ENCODE results near the gene DNAH8. TPM values are rescaled to one million over a fixed set of nuclear protein-coding genes. Genes with fewer than 3 reads are reported as not detected.

Gene DNAH8
- total RNA-seq, 1 experiment from 2014 or later, result not detected

DNA sequence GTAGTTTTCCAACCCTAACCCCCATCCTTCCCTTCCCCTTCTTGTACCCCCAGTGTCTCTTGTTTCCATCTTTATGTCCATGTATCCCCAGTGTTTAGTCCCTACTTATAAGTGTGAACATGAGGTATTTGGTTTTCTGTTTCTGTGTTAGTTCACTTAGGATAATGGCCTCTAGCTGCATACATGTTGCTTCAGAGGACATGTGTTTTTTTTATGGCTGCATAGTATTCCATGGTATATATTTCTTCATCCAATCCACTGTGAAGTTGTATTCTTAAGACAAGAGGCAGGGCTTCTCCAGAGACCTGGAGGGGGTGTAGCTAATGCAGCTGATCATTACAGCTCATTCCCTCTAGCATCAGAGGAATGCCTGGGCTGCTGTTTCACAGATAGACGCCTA, 4.2 kb downstream of the DNAH8 start:
- TF ChIP-seq SRF (IDR thresholded peaks at IDR 0.05; ENCODE audit: low read depth), result no peak
- TF ChIP-seq RAD21 (IDR thresholded peaks at IDR 0.05; ENCODE audit: low read depth), result no peak
- TF ChIP-seq SIN3A (IDR thresholded peaks at IDR 0.05; ENCODE audit: low read depth), result no peak
- no peak for TF ChIP-seq MAX (IDR thresholded peaks at IDR 0.05)
- no peak for TF ChIP-seq SP1 (IDR thresholded peaks at IDR 0.05; ENCODE audit: low read depth)
- TF ChIP-seq EZH2phosphoT487 (IDR thresholded peaks at IDR 0.05; ENCODE audit: borderline replicate concordance), result no peak
- no peak for TF ChIP-seq CTCF (IDR thresholded peaks at IDR 0.05 in 2 of 3, conservative IDR thresholded peaks at IDR 0.05 in 1 of 3; ENCODE audit: borderline replicate concordance in 1 of 3, insufficient read depth in 1 of 3, low read depth in 2 of 3, low read length in 2 of 3)
- TF ChIP-seq ELF1 (IDR thresholded peaks at IDR 0.05; ENCODE audit: borderline replicate concordance, low read depth), result no peak
- TF ChIP-seq, protein P1, sequence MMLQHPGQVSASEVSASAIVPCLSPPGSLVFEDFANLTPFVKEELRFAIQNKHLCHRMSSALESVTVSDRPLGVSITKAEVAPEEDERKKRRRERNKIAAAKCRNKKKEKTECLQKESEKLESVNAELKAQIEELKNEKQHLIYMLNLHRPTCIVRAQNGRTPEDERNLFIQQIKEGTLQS (IDR thresholded peaks at IDR 0.05), result no peak
- TF ChIP-seq CEBPB (IDR thresholded peaks at IDR 0.05; ENCODE audit: low read depth), result no peak
- no peak for TF ChIP-seq ZNF274 (IDR thresholded peaks at IDR 0.05; ENCODE audit: low read depth, low read length)
- TF ChIP-seq YY1 (IDR thresholded peaks at IDR 0.05; ENCODE audit: extremely low read depth, insufficient replicate concordance, low read depth, low read length), result no peak
- TF ChIP-seq EGR1 (IDR thresholded peaks at IDR 0.05; ENCODE audit: low read depth), result no peak
- TF ChIP-seq ZFX (IDR thresholded peaks at IDR 0.05), result no peak
- TF ChIP-seq JUND (IDR thresholded peaks at IDR 0.05), result no peak
- no peak for TF ChIP-seq POLR2A (IDR thresholded peaks at IDR 0.05; ENCODE audit: borderline replicate concordance, extremely low read depth, insufficient read depth, insufficient read length)
- TF ChIP-seq ZBTB33 (IDR thresholded peaks at IDR 0.05; ENCODE audit: extremely low read depth, insufficient replicate concordance, low read length), result no peak
- ChIA-PET POLR2A (no interaction called here), CTCF (no interaction called here), RAD21 (ENCODE audit: low non-redundant PET in 1 of 2, low total read pairs in 2 of 2, uncharacterized antibody in 2 of 2, unreplicated experiment in 2 of 2) (no interaction called here)
- no peaks in the 10 kb centered on the region for H3K79me2 ChIP-seq (ENCODE audit: insufficient read depth, low read length)
- ATAC-seq, result no peak
- DNase-seq (ENCODE audit: low read depth, low spot score), result no peak
- no peak overlapping the region for H2AFZ ChIP-seq (ENCODE audit: low read depth, low read length, poor library complexity, severe bottlenecking)
- no TSS peak for BruUV-seq (replicated peaks)
- H4K20me1 ChIP-seq (ENCODE audit: insufficient read depth), result no peaks in the 10 kb centered on the region
- H3K4me1 ChIP-seq (ENCODE audit: control insufficient read depth in 1 of 2, insufficient read depth in 2 of 2, low read length in 2 of 2), result no peaks in the 10 kb centered on the region
- no peak overlapping the region for H3K4me2 ChIP-seq (ENCODE audit: low read length)
- intact Hi-C loops (cut with micrococcal nuclease), result no loop called here
- H3K9me3 ChIP-seq (ENCODE audit: control insufficient read depth in 1 of 2, insufficient read depth in 1 of 2, low read depth in 1 of 2, low read length in 2 of 2), result no peaks in the 10 kb centered on the region
- no peaks in the 10 kb centered on the region for H3K36me3 ChIP-seq (ENCODE audit: control insufficient read depth in 1 of 2, insufficient read depth in 2 of 2, low read length in 2 of 2)
- H3K9ac ChIP-seq (ENCODE audit: low read length), result no peak overlapping the region
- no peak overlapping the region for H3K4me3 ChIP-seq (replicated peaks in 1 of 2; ENCODE audit: low read depth in 1 of 2, low read length in 2 of 2)
- no peak overlapping the region for H3K27ac ChIP-seq (ENCODE audit: low read depth, low read length)
- no peaks in the 10 kb centered on the region for H3K27me3 ChIP-seq (ENCODE audit: insufficient read depth, low read length)
- no peaks in the 10 kb centered on the region for H3K9me2 ChIP-seq (ENCODE audit: insufficient read depth)
